Measurements from ENCODE around the gene SLC34A3.
A peak's percentile ranks its signal among the peaks of the same experiment; 100 is the strongest.

SLC34A3 gene

DNA sequence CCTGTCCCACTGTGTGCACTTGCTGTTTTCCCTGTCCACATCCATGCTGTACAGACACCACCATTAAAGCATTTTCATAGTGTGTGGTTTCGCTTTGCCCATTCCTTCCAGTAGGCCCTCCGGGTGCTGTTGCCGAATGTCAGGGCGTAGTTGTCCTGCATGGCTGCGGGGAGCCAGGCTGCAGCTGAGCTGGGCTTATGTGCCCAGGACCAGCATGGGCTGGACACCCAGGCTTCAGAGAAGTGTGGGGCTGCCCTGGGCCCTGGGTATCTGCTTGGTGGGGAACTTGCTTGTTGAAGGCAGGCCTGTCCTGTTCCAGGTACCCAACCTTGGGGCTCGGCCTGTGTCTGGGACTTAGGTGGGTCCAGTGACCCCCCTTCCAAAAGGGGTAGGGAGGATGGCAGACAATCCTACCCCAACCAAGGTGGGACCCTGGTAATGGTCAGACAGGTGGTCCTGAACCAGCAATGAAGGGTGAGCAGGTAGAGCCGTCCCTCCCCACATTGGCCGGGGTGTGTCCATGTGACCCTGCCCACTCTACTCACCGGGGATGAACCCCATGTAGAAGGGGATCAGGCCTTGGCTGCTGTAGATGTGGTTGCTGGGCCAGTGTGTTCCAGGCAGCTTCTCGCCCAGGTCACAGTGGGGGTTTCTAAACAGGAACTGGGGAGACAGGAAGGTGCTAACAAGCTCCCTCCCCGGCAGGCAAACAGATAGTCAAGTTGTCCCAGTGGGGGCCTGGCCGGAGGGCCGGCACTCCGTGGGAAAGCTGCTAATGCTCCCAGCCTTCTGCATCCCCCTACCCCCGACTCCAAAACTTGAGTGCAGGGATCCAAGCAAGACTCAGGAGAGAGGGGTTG is 13.2 kb downstream of the SLC34A3 start:
- no peak for DNase-seq

DNA sequence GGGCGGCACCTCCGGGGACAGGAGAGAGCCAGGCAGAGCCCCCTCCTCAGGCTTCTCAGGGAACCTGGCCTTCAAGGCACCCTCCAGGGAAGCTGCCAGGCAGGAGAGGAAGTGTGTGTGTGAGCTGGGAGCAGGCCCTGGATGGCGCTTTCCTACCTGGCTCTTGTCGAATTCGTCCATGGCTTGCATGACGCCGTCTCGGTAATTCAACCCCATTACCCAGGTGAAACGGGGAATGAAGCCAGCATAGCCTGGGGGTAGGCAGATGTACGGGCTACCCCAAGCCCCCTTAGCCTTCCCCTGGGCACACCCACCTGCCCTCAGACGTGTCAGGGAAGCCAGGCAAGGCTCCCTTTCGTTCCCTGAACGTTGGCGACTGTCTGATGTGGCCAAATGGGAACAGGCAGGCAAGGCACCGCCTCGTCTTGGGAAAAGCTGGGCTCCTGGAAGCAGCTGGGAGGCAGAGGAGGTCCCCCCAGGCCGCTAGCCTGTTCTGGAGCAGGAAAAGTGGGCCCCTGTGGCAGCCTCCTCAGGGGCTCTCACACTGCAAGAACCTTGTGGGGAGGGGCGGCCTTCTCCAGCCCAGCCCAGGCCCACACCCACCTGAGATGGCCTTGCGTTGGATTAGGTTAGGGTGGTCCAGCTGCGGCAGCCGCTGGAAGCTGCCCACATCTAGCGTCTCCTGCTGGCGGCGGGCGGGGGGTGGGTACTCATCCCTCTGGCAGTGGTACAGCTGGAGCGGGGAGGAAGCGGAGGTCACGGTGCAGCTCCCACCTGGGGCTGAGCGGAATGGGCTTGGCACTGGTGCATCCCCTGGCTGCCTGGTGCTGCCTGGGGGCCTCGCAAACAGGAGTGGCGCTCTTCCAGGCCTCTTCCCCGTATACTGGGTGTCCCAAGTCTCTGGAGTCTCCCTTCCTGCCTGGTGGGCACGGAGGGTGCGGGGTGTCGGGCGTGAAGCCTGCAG is 14.1 kb downstream of the SLC34A3 start:
- no peak for DNase-seq

DNA sequence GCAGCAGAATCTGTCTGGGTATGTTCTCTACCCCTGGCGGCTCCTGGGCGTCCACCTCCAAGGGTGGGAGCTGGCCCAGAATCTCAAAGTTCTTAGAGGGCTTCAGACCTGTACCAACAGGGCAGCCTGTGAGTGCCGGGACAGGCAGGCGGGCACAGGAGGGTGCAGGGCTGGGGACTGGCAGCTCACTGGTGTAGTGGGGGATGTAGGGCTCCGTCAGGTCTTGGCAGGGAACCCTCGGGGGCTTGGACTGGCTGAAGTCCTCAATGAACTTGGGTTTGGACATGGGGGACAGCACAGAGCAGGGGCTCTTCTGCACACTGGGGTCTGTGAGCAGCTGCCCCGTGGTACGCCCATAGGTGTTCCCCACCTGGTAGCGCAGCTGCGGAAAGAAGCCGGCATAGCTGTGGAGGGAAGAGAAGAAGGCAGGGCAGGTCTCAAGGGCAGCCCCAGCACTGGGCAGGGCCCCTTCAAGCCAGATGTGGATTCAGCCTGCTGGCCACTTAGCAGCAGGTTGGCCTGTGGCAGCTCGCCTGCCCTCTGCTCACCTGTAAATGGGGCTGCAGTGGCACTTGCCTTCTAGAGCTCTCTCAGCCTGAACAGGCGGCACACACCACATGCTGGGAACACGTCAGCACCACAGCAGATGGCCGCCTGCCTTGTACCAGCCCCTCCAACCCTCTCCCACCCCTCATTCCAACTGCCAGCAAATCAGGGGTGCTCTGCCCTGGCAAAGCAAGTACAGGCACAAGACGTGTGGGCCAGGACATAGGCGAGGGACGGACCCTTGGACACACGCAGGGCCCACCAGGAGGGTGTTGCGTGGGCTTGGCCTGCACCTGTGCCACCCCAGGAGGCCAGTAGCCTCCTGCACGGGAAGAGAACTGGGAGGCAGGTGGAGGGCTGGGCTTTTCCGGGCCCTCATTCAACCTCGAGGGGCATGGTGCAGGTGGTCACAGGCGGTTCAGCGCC is 15.0 kb downstream of the SLC34A3 start:
- DNase-seq: no peak

DNA sequence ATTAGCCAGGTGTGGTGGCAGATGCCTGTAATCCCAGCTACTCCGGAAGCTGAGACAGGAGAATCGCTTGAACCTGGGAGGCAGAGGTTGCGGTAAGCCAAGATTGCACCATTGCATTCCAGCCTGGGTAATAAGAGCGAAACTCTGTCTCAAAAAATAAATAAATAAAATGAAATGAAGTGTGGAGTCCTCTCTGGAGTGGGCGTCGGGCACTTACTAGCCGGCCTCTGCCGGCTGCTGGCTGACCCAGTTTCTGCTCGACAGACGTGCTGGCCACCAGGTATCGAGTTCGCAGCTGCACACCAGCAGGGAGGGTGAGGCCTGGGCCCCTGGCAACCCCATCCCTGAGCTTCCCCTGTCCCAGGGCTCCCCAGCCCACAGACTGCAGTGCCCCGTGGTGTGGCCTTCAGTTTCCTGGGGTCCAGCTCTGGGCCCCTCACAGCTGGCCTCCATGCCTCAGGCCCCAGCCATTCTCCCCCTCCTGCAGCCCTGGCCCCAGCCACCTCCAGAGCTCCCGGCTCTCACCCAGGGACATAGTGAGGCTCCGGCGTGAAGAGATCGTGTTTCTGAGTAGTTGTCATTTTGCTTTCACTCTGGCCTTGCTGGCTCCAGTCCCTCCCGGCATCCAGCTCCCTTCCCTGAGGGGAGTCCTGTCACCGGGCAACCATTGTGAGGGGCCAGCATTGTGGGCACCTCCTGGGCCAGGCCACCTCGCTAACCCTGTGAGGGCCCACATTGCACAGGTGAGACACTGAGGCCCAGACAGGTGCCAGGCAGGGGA is 16.6 kb downstream of the SLC34A3 start:
- DNase-seq: peak; percentile 55

DNA sequence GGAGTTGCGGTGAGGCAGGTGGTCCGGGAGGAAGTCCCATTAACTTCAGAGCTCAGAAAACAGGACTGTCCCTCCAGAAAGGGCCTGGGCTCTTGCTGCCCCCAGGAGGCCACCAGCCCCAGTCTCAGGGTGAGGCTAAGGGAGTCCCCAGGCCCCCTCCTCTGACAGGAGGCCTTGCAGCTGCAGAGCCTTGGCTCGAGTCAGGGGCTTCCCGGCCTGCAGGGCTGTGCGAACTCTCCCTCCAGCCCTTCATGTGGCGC is 17.1 kb downstream of the SLC34A3 start:
- no peak for DNase-seq

DNA sequence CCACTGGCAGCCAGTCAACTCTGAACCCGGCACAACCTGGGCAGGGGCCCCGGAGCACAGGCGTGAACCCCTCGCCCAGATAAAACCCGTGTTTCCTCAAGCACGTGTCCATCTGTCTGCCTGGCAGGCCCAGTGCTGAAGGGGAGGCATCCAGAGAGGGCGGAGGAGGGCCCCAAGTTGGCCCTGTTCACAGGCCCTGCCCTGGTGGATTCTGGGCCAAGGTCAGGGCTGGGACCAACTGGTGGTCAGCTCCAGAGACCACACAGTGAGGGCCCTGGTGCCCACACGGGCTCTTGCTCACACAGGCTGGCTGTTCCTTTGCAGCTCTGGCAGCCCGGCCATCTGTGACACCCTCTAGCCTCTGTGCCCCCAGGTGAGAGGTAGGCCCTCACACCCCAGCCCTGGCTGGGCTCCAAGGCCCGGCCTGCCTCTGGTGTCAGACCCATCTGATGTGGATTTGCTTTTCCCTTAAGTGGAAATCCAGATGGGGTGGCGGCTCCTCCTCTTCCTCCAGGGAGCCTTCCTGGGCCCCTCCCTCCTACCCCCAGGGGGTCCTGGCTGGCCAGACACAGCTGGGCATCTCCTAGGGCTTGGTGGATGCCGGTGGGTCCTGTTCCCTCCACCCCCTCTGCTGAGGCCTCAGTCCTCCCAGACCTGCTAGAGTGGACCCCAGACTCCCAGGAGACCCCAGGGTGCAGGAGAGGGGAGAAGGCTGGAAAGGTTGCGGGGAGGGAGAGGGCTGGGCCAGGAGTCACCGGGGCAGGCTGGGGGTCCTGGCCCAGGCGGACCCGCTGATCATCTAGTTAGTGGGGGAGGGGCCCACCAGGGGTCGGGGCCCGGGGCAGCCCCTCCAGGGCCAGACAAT is 19.9 kb downstream of the SLC34A3 start:
- DNase-seq: no peak

DNA sequence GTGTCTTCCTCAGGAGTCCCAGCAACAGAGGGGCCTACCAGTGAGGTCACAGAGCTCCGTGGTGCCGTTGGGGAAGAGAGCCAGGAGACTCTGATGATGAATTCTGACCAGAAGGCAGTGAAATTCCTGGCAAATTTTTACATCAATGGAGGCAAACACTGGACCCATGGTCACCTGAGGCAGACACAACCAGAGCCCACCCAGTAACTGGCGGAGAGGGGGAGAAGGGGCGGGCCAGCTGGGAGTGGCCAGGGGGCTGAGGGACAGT is 20.4 kb downstream of the SLC34A3 start, which contains the start of gene STPG3:
TSS of gene STPG3 (plus strand) at position 93 of the 268 bp plus-strand sequence. CDS start at position 94, 1 bp downstream.
- DNase-seq: no peak

DNA sequence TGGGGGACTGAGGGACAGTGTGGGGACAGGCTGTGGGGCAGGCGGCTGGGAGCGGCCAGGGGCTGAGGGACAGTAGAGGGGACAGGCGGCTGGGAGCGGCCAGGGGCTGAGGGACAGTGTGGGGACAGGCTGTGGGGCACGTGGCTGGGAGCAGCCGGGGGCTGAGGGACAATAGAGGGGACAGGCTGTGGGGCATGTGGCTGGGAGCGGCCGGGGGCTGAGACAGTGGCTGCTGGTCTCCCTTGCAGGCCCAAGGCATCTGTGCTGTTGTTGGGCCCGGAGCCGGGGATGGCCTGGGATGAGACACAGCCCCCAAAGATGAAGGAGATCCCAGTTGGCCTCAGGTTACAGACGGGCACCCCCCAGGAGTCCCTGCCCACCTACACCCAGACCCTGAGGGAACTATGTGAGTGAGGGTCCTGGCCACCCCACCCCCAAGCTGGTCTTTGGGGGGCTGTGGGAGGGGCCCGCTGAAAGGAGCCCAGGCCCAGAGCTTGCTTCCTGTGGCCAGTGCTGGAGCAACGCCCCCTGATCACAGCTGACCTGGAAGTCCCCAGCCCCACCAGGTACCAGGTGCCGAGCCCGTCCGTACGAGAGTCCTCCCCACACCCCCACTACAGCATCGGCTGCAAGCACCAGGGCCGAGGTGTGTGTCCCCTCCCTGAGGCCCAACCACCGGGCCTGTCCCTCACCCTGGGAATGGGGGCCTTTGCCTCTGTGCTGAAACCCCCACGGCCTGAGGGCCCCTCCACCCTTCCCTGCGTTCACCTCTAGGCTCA is 21.0 kb downstream of the SLC34A3 start:
- DNase-seq: no peak

DNA sequence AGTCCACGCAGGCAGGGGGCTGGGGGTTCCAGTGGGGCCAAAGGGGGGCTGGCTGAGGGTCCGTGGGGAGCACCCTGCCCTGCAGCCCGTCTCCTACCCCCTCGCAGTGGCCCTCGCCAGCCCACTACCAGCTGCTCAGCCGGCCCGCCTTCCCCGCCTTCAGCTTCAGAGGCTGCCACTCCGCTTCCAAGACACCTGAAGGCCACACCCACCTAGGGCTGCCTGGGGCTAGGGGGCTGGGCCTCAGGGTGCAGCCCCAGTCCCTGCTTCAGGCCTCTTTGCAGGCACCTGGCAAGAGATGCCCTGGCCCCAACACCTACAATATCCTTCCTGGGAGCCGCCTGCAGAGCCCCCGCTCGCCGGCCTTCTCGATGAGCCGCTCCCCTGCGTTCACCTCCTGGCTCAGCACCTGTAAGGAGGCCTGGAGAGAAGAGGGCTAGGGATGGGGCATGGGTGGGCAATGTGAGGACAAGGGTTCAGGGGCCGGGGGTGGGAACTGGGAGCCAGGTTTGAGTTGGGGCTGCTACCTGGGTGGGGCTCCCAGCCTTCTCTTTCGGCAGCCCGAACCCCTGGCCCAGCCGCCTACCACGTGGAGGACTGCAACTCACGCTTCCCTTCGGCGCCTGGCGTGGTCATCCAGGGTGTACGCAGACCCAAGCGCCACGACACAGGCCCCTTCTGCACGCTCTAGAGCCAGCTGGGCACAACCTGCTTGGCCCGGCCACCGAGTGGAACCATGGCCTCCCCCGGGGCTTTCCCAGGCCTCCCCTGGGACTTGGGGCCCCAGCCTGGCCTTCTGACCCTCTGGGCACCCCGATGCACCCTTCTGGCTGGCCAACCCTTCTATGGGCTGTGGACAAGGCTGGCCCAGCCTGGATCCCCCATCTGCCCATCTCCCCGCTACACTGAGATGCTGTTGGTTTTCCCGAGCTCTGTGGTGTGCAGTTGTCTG is 22.1 kb downstream of the SLC34A3 start:
- no peak for DNase-seq

DNA sequence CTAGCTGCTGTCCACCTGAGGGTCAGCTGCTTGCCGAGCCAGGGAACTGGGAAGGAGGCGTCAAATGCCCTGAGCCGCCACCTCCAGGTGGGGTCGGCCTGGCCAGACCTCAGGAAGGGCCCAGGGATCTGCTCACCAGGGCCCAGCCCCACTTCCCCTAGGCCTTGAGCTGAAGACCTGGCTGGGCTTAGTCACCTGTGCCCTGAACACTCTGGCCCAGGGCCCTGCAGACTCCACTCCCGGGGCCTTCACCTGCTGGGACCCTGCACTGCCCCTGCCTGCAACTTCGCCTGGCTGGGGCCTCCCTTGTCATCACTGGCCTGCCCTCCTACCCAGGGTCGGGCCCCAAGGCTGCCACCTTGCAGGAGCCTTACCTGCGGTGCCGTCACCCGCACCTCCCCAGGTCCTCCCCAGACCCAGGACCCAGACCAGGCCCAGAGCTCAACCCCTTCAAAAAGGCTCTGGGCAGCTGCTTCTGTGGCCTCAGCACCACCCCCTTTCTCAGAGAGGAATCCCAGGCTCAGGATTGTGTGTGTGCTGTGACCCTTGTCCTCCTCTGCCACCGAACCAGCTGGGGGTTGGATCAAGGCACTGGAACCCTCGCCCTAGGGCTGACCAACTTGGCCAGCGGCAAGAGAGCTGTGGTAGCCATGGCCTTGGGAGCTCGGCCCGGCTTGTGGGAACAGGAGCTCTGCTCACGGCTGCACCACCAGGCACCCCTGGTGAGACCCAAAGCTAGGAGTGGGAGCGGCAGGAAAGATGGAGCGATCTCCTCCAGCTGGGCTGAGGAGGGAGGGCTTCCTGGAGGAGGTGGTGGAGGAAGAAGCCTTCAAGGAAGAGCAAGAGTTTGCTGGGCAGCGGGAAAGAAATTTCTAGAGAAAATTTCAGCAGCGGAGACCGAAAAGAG is 23.3 kb downstream of the SLC34A3 start:
- DNase-seq: peak; percentile 56

DNA sequence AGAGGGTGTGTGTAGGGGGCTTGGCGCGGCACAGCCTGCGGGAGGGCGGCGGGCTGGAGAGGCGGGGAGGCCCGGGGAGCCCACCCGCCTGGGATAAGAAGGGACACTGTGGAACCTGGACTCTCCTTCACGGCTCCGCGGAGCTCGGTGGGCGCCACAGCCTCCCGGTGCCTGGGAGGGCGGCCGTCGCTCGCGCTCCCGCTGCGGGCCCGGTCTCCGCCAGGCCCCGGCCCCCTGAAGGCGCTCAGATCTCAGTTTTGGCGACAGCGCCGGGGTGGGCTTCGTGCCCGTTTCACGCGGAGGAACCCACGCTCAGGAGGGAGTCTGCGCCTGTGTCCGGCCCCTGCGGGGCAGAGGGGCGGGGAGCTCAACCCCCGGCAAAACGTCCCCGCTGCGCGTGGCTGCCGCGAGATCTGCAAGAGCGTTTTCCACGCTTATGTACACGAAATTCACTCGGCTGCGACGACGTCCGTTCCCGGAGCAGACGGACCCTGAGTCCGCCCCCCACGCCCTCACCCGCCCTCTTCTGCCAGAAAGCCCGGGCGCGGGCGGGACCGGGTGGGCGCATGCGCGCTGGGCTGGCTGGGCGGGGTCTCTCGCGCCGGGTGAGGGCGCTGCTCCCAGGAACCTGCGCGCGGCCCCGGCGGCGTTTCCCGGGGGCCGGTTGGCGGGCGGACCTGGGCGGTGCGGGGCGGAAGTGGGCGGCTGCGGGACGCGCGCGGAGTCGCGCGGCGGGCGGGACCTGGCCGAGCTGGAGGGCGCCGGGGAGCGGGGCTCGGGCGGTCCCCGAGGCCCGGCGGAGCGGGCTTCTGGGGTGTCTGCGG is 24.1 kb downstream of the SLC34A3 start, which contains the start of gene NELFB:
TSS of gene NELFB (plus strand) at position 704 of the 824 bp plus-strand sequence.
- DNase-seq: peak; percentile 96

DNA sequence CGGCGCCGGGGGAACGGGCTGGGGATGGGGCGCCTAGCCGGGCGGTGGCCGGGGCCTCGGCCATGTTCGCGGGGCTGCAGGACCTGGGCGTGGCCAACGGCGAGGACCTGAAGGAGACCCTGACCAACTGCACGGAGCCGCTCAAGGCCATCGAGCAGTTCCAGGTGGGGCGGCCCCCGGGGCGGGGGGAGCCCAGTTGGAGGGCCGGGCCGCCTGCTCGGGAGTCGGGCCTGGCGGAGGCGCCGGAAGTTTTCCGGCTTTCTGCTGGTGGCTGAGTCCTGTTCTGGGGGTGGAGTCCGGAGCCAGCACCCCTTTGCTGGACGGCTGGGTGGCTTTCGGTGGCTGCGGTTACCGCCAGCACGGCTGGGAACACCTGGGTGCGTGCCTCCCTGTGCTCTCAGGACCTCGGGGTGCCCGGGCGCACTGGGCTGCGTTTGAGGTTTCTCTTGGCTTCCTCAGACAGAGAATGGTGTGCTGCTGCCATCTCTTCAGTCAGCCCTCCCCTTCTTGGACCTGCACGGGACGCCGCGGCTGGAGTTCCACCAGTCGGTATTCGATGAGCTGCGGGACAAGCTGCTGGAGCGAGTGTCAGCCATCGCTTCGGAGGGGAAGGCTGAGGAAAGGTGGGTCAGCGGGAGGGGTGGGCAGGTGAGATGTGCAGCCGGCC is 24.9 kb downstream of the SLC34A3 start:
- no peak for DNase-seq

DNA sequence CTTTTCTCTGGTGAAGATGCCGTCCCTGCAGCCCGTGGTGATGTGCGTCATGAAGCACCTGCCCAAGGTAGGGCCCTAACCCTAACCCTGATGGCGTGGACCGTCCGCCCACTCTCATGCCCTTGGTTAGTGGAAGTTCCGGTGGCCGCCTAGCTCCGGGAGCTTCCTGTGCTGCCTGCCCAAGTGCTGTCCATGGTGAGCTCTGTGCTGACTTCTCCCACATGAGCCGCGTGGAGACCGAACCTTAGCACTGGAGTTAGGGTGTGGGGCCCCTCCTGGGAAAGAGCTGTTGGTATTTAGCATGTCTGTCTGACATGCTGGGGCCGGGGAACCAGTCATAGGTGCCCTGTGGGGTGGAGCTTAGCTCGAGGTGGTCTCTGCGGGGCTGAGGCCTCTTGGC is 25.7 kb downstream of the SLC34A3 start:
- DNase-seq: no peak

DNA sequence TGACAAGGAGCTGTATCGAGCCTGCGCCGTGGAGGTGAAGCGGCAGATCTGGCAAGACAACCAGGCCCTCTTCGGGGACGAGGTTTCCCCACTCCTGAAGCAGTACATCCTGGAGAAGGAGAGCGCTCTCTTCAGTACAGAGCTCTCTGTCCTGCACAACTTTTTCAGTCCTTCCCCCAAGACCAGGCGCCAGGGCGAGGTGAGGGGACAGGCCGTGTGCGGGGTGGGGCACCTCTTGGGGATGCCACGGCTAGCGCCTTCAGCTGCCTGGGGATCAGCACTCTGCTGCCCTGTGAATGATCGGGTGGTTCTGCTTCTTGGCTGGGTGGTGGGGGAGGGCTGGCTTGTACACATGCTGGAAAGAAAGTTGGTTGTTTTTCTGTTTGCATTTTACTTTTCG is 26.2 kb downstream of the SLC34A3 start:
- no peak for DNase-seq

DNA sequence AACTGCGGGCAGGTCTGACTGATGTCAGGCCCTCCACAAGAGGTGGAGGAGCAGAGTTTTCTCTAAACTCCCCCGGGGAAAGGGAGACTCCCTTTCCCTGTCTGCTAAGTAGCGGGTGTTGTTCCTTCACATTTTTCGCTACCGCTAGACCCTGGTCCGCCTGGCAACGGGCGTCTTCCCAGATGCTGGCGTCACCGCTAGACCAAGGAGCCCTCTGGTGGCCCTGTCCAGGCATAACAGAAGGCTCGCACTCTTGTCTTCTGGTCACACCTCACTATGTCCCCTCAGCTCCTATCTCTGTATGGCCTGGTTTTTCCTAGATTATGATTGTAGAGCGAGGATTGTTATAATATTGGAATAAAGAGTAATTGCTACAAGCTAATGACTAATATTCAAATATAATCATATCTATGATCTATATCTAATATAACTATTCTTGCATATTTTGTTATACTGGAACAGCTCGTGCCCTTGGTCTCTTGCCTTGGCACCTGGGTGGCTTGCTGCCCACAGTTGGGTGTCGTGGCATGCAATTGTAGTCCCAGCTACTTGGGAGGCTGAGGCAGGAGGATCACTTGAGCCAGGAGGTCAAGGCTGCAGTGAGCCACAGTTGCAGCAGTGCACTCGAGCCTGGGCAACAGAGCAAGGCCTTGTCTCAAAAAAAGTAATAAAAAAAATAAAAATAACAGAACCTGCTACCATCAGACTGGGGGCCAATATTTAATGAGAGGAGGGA is 31.6 kb downstream of the SLC34A3 start:
- DNase-seq: peak; percentile 42

DNA sequence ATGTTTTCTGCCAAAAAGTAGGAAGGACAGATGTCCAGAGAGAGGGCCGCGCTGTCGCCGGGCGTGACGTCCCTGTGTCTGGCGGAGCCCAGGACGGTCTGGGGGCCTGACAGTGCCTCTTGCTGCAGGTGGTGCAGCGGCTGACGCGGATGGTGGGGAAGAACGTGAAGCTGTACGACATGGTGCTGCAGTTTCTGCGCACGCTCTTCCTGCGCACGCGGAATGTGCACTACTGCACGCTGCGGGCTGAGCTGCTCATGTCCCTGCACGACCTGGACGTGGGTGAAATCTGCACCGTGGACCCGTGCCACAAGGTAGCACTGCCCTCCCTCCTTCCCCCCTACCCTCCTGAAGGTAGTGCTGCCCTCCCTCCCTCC is 32.2 kb downstream of the SLC34A3 start:
- DNase-seq: no peak

Measured in eye (tissue), 1 donor.